Gastrocnemius medialis (tissue), 4 donors: ENCODE results near the gene NPAS1. TPM values are rescaled to one million over a fixed set of nuclear protein-coding genes. Genes with fewer than 3 reads are reported as not detected.
A peak's percentile ranks its signal among the peaks of the same experiment; 100 is the strongest.
"Not testable (repeated sequence)": the region's sequence is repeated elsewhere in the genome, so short reads cannot be mapped to it uniquely, and the experiment has no call there.

Experiments
- ATAC-seq, 2 donors: fragments of 150-250 bp; one replicate each; pipeline ENCODE4 v1.9.1; 2016
- DNase-seq, 2 donors: peaks; one replicate each; pipeline ENCODE4 v3.0.0-alpha.2; 2019
- H3K27ac ChIP-seq, 4 donors: fragments of 200-600 bp; sonication (generic); 1 replicate in 1 of 4; 2 replicates in 3 of 4; pipeline ENCODE4 v1.5.1; 2016 to 2018; ENCODE audit warnings: mild to moderate bottlenecking in 2 of 4, moderate library complexity in 1 of 4
- H3K27me3 ChIP-seq, 3 donors: fragments of 200-600 bp; sonication (generic) in 2 of 3; 1 replicate in 1 of 3; 2 replicates in 2 of 3; pipeline versions ENCODE4 v1.5.1 to v1.6.0; 2016 to 2019; ENCODE audit warnings: mild to moderate bottlenecking in 1 of 3, moderate library complexity in 1 of 3
- H3K36me3 ChIP-seq, 2 donors: fragments of 200-600 bp; sonication (generic) in 1 of 2; one replicate each; pipeline ENCODE4 v1.5.1; 2017 to 2018
- H3K4me1 ChIP-seq, 2 donors: fragments of 200-600 bp; sonication (generic) in 1 of 2; one replicate each; pipeline ENCODE4 v1.5.1; 2016 to 2017; ENCODE audit warnings: mild to moderate bottlenecking in 2 of 2
- H3K4me3 ChIP-seq, 4 donors: fragments of 200-600 bp; sonication (generic) in 3 of 4; 1 replicate in 1 of 4; 2 replicates in 3 of 4; pipeline ENCODE4 v1.5.1; 2016 to 2019; ENCODE audit warnings: mild to moderate bottlenecking in 2 of 4
- H3K9me3 ChIP-seq, 3 donors: fragments of 200-600 bp; sonication (generic) in 2 of 3; 1 replicate in 1 of 3; 2 replicates in 2 of 3; pipeline ENCODE4 v1.5.1; 2016 to 2019
- POLR2A ChIP-seq, 2 donors: fragments of 450-650 bp; IDR thresholded peaks; one replicate each; pipeline ENCODE4 v1.6.1; 2017; ENCODE audit warnings: antibody characterized with exemption in 2 of 2, mild to moderate bottlenecking in 2 of 2, moderate library complexity in 2 of 2
- in situ Hi-C, 4 donors: fragments of 200-750 bp; cut with MboI; loops; one replicate each; pipeline versions ENCODE4 v1.15.0 to v1.8.0; 2017; ENCODE audit warnings: low sequenced_read_pairs in 4 of 4
- intact Hi-C: fragments of 100-400 bp; cut with DNase I; formaldehyde crosslinking; loops from one replicate; pipeline ENCODE4 v1.15.1; 2023; ENCODE audit warnings: low total_unique reads
- total RNA-seq, 4 donors: library from RNA; depleted of rRNA; stranded (reverse); fragments of >200 nt; gene quantifications; one replicate each; pipeline versions ENCODE4 v1.1.0 to v1.2.3, GENCODE V29; 2016
- TF ChIP-seq, protein P1 (sequence below), 5 experiments: fragments of 450-650 bp in 3 of 5; fragments of 200-600 bp in 2 of 5; sonication (generic) in 2 of 5; IDR thresholded peaks in 4 of 5; conservative IDR thresholded peaks in 1 of 5; 1 replicate in 4 of 5; 2 replicates in 1 of 5; pipeline ENCODE4 v1.5.1; 2016 to 2019; ENCODE audit warnings: antibody characterized with exemption in 5 of 5, mild to moderate bottlenecking in 3 of 5, moderate library complexity in 3 of 5

NPAS1 gene
- total RNA-seq, 4 donors from 2014 or later = 0.61 to 1.1 TPM; not detected in 2

DNA sequence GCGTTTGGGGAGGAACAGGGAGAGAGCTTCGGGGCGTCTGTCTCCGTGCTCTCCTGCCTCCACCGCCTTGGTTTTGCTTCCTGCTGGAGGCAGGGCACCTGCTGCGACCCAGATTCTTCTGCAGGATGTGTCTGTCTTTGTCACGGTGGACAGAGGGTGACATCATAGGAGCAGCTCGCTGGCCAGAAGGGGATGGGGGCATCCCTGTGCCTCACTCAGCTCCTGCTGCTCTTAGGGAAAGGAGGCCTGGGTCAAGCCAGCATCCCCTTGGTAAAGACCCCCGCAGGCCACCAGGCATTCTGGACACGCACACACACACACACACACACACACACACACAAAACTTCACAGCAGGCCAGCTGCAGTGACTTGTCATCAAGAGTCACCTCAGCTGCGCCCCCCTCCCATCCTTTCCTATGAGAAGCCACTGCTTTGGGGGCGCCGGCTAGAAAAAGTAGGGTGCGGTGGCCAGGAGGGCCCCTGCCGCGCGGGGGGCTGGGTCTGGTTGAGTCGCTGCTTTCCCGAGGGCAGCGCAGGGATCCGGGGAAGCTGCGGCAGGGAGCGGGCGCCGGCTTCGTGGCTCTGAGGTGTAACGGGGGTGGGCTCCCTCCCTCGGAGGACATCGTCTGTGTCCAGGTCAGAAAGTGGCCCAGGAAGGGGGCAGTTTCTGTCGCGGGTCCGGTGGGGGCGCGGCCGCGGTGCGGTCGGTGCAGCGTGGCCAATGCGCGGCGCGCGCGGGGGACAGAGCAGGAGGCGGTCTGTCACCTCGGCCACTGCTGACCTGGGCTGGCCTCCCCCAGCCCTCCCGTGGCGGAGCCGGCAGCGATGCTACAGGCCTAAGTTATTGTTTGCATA is 15.8 kb upstream of the NPAS1 start:
- ATAC-seq = no peak
- intact Hi-C loops = no loop called here
- H3K4me3 ChIP-seq = peak overlapping the region in 2 of 4 donors; percentile 9 to 20

DNA sequence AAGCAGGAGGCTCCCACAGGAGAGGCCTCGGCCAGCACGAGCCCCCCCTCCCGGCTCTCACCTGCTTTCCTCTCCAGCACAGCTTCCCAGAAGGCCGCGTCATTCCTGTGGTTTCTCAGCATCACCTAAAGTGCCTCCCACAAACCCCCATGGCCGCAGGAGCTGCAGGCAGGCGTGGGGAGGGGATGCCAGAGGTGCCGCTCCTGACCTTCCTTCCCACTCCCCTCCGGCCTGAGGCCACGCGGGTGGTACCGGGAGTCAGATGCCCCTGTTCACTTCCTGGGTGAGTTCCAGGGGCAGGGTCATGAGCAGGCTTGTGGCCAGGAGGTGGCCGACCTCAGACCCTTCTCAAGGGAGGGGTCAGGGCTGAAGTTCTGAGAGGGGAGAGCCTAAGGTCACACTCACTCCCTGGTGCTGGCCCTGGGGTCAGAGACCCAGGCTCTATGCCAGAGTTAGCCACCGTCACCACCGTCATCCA is 14.4 kb upstream of the NPAS1 start:
- Histone ChIP-seq H3K9me3 (no peaks in the 10 kb centered on the region), H3K36me3 (peaks cover 0 to 12% of the 10 kb centered on the region in 2 donors), H3K4me3 (no peak overlapping the region), H3K27me3 (peaks cover 0 to 9% (median 7%) of the 10 kb centered on the region in 3 donors), H3K27ac (no peak overlapping the region), H3K4me1 (peaks cover 4 to 6% of the 10 kb centered on the region in 2 donors)
- in situ Hi-C loops (no loop called here), intact Hi-C loops (no loop called here)
- no peak for ATAC-seq
- DNase-seq = no peak
- TF ChIP-seq, protein P1, sequence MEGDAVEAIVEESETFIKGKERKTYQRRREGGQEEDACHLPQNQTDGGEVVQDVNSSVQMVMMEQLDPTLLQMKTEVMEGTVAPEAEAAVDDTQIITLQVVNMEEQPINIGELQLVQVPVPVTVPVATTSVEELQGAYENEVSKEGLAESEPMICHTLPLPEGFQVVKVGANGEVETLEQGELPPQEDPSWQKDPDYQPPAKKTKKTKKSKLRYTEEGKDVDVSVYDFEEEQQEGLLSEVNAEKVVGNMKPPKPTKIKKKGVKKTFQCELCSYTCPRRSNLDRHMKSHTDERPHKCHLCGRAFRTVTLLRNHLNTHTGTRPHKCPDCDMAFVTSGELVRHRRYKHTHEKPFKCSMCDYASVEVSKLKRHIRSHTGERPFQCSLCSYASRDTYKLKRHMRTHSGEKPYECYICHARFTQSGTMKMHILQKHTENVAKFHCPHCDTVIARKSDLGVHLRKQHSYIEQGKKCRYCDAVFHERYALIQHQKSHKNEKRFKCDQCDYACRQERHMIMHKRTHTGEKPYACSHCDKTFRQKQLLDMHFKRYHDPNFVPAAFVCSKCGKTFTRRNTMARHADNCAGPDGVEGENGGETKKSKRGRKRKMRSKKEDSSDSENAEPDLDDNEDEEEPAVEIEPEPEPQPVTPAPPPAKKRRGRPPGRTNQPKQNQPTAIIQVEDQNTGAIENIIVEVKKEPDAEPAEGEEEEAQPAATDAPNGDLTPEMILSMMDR (IDR thresholded peaks at IDR 0.05 in 4 of 5, conservative IDR thresholded peaks at IDR 0.05 in 1 of 5) = no peak
- no peak for TF ChIP-seq POLR2A (IDR thresholded peaks at IDR 0.05)

More for the DNA sequence above, 15.8 kb upstream of the NPAS1 start:
- no peak for TF ChIP-seq POLR2A (IDR thresholded peaks at IDR 0.05)
- TF ChIP-seq, protein P1 (IDR thresholded peaks at IDR 0.05 in 4 of 5, conservative IDR thresholded peaks at IDR 0.05 in 1 of 5) = no peak
- Histone ChIP-seq H3K27ac (no peak overlapping the region), H3K36me3 (peaks cover 0 to 25% of the 10 kb centered on the region in 2 donors), H3K9me3 (no peaks in the 10 kb centered on the region), H3K27me3 (peaks cover 0 to 9% (median 7%) of the 10 kb centered on the region in 3 donors), H3K4me1 (peaks cover 4 to 6% of the 10 kb centered on the region in 2 donors)
- DNase-seq = no peak
- in situ Hi-C loops = no loop called here

DNA sequence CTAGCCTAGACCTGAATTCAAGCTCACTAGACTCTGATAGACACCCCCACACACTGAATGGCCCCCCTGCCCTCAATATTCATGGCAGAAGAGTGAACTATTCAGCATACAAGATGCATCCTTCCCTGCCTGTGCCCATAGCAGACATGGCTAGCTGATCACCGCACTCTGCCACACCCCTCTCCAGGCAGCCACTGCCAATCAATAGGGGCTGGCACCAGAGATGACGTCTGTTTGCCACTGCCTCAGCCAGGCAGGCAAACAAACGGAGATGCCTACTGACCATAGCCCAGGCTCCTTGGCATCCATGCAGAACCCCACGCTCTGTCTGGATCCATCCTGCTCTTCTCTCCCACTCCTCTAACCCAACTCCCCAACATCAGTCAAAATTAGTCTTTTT is 13.8 kb upstream of the NPAS1 start:
- H3K27ac ChIP-seq = no peak overlapping the region
- peaks cover 0 to 5% of the 10 kb centered on the region in 2 donors for H3K36me3 ChIP-seq
- in situ Hi-C loops = no loop called here
- intact Hi-C loops = no loop called here
- H3K4me1 ChIP-seq = peaks cover 4 to 6% of the 10 kb centered on the region in 2 donors
- DNase-seq (no peak), ATAC-seq (no peak)
- TF ChIP-seq, protein P1 (IDR thresholded peaks at IDR 0.05 in 4 of 5, conservative IDR thresholded peaks at IDR 0.05 in 1 of 5) = no peak
- TF ChIP-seq POLR2A (IDR thresholded peaks at IDR 0.05) = no peak
- peaks cover 0 to 9% (median 7%) of the 10 kb centered on the region in 3 donors for H3K27me3 ChIP-seq
- H3K9me3 ChIP-seq = no peaks in the 10 kb centered on the region
- H3K4me3 ChIP-seq = no peak overlapping the region

DNA sequence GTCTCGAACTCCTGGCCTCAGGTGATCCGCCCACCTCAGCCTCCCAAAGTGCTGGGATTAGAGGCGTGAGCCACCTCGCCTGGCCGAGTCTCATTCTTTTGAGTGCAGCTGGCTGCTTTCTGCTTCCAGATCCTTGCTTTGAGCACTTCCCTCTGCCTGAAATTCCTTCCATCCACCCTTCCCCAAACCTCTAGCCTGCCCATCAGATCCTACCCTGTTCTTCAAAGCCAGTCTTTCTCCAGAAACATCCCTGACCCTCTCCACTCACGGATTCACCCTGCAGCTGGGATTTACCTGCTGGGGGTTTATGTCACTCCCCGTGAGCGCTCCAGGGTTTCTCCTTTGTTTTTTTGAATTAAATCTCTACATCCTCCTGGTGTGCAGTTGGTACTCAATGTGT is 13.1 kb upstream of the NPAS1 start:
- in situ Hi-C loops (no loop called here), intact Hi-C loops (no loop called here)
- Histone ChIP-seq H3K27me3 (peaks cover 0 to 9% (median 7%) of the 10 kb centered on the region in 3 donors), H3K27ac (no peak overlapping the region), H3K9me3 (no peaks in the 10 kb centered on the region), H3K4me1 (peaks cover 4 to 6% of the 10 kb centered on the region in 2 donors), H3K36me3 (no peaks in the 10 kb centered on the region), H3K4me3 (no peak overlapping the region)
- no peak for TF ChIP-seq POLR2A (IDR thresholded peaks at IDR 0.05)
- TF ChIP-seq, protein P1 (IDR thresholded peaks at IDR 0.05 in 4 of 5, conservative IDR thresholded peaks at IDR 0.05 in 1 of 5) = no peak
- DNase-seq (no peak), ATAC-seq (no peak)

DNA sequence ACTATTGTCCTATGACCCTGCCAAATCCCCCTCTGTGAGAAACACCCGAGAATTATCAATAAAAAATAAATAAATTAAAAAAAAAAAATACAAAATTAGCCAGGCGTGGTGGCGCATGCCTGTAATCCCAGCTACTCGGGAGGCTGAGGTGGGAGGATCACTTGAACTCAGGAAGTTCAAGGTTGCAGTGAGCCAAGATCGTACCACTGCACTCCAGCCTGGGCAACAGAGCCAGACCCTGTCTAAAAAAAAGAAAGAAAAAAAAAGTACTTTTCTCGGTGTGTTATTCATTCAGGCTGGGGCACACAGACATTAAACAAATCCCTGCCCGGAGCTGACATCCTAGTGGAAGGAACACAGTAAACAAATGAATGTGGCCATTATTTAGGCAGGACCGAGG is 9.1 kb upstream of the NPAS1 start:
- intact Hi-C loops, in situ Hi-C loops, H3K9me3 ChIP-seq, H3K27ac ChIP-seq, H3K36me3 ChIP-seq, DNase-seq, H3K4me1 ChIP-seq, ATAC-seq, H3K27me3 ChIP-seq, H3K4me3 ChIP-seq: not testable (repeated sequence)
